H1 (cell line): ENCODE results near the gene DCUN1D2. TPM values are rescaled to one million over a fixed set of nuclear protein-coding genes. Genes with fewer than 3 reads are reported as not detected.
A peak's percentile ranks its signal among the peaks of the same experiment; 100 is the strongest.

ENCODE experiments used
- CTCF ChIA-PET: fragments of 300-600 bp; sonication (Branson Sonifier 250); formaldehyde crosslinking; loops from one replicate; lab custom pipeline; 2021; ENCODE audit not compliant: partially characterized antibody; lab: Charles Lee
- POLR2A ChIA-PET: fragments of 300-600 bp; sonication (Branson Sonifier 250); formaldehyde crosslinking; loops from one replicate; lab custom pipeline; 2021; ENCODE audit warnings: inconsistent platforms; ENCODE audit not compliant: partially characterized antibody; lab: Charles Lee
- DNase-seq, 2 experiments: peaks; one replicate each; pipeline versions ENCODE4 v3.0.0 to v3.0.0-alpha.2; 2010 to 2022; ENCODE audit warnings: low spot score in 2 of 2, low read depth in 1 of 2, mixed read lengths in 1 of 2
- FAIRE-seq: peaks from 2 replicates; lab custom pipeline; 2011; peaks lifted over from hg19 to GRCh38; lab: Jason Lieb, UNC
- H2AFZ ChIP-seq: 2 replicates; pipeline ENCODE4 v1.8.1; 2012; ENCODE audit warnings: low read length, inconsistent platforms
- H2AK5ac ChIP-seq: 2 replicates; pipeline ENCODE4 v1.6.1; 2013; ENCODE audit warnings: low read depth, low read length
- H2BK120ac ChIP-seq: replicated peaks from 2 replicates; pipeline ENCODE3; 2013; ENCODE audit warnings: low read depth, low read length, inconsistent platforms
- H2BK12ac ChIP-seq: 2 replicates; pipeline ENCODE4 v1.6.1; 2013; ENCODE audit warnings: low read depth, low read length
- H2BK15ac ChIP-seq: 2 replicates; pipeline ENCODE4 v1.6.1; 2013; ENCODE audit warnings: low read length
- H2BK20ac ChIP-seq: 2 replicates; pipeline ENCODE4 v1.6.1; 2013; ENCODE audit warnings: low read length
- H2BK5ac ChIP-seq: 2 replicates; pipeline ENCODE4 v1.6.1; 2013; ENCODE audit warnings: low read depth, low read length
- H3K14ac ChIP-seq: 2 replicates; pipeline ENCODE4 v1.6.1; 2013; ENCODE audit warnings: inconsistent platforms; ENCODE audit not compliant: insufficient read length
- H3K18ac ChIP-seq: 2 replicates; pipeline ENCODE4 v1.6.1; 2013; ENCODE audit warnings: low read length; ENCODE audit errors: extremely low read depth
- H3K23ac ChIP-seq: 2 replicates; pipeline ENCODE4 v1.6.1; 2013; ENCODE audit warnings: inconsistent platforms; ENCODE audit not compliant: insufficient read length
- H3K23me2 ChIP-seq: 2 replicates; pipeline ENCODE4 v1.6.1; 2013; ENCODE audit warnings: low read depth, low read length
- H3K27ac ChIP-seq: 2 replicates; pipeline ENCODE4 v1.6.1; 2011; ENCODE audit warnings: low read depth, low read length, inconsistent platforms
- H3K27me3 ChIP-seq, 4 experiments: replicated peaks in 1 of 4; 1 replicate in 1 of 4; 2 replicates in 3 of 4; pipeline versions ENCODE4 v1.6.1 to v1.8.1; 2011 to 2013; ENCODE audit warnings: low read length in 3 of 4, mild to moderate bottlenecking in 3 of 4, inconsistent platforms in 2 of 4, mixed read lengths in 2 of 4, moderate library complexity in 1 of 4; ENCODE audit not compliant: control insufficient read depth in 3 of 4, insufficient read depth in 3 of 4; ENCODE audit errors: extremely low read depth in 1 of 4
- H3K36me3 ChIP-seq, 4 experiments: 2 replicates each; pipeline versions ENCODE4 v1.6.1 to v1.8.1; 2011 to 2013; ENCODE audit warnings: mild to moderate bottlenecking in 4 of 4, low read length in 3 of 4, moderate library complexity in 2 of 4, control low read depth in 1 of 4, inconsistent platforms in 1 of 4; ENCODE audit not compliant: insufficient read depth in 4 of 4, control insufficient read depth in 2 of 4
- H3K4ac ChIP-seq: replicated peaks from 2 replicates; pipeline ENCODE3; 2013; ENCODE audit warnings: low read length, low read depth, mixed read lengths, inconsistent platforms; ENCODE audit not compliant: insufficient read length
- H3K4me1 ChIP-seq, 4 experiments: replicated peaks in 1 of 4; 1 replicate in 1 of 4; 2 replicates in 3 of 4; pipeline versions ENCODE4 v1.6.1 to v1.8.1; 2011 to 2013; ENCODE audit warnings: low read length in 3 of 4, inconsistent platforms in 2 of 4, mixed read lengths in 1 of 4; ENCODE audit not compliant: insufficient read depth in 4 of 4, control insufficient read depth in 3 of 4
- H3K4me2 ChIP-seq, 2 experiments: 2 replicates each; pipeline versions ENCODE4 v1.6.1 to v1.8.1; 2011 to 2013; ENCODE audit warnings: low read depth in 2 of 2, low read length in 2 of 2, control low read depth in 1 of 2, inconsistent platforms in 1 of 2, mild to moderate bottlenecking in 1 of 2; ENCODE audit not compliant: insufficient read depth in 1 of 2
- H3K4me3 ChIP-seq, 4 experiments: fragments of 200-600, 300-600 bp in 1 of 4; sonication (generic), shearing (Covaris generic), sonication (Bioruptor Twin) in 1 of 4; 2 replicates each; pipeline versions ENCODE4 v1.5.1 to v1.8.1; 2011 to 2016; ENCODE audit warnings: low read length in 4 of 4, low read depth in 3 of 4, control low read depth in 2 of 4, inconsistent platforms in 2 of 4, mild to moderate bottlenecking in 2 of 4, mixed read lengths in 1 of 4, moderate library complexity in 1 of 4; ENCODE audit not compliant: insufficient read depth in 2 of 4; ENCODE audit errors: extremely low read depth in 1 of 4
- H3K56ac ChIP-seq: replicated peaks from 2 replicates; pipeline ENCODE3; 2013; ENCODE audit warnings: low read depth, mild to moderate bottlenecking, mixed read lengths, low read length, inconsistent platforms; ENCODE audit not compliant: insufficient read length
- H3K79me1 ChIP-seq: 2 replicates; pipeline ENCODE4 v1.6.1; 2013; ENCODE audit warnings: low read depth, low read length, control low read depth
- H3K79me2 ChIP-seq, 2 experiments: 2 replicates each; pipeline versions ENCODE4 v1.6.1 to v1.8.1; 2012 to 2013; ENCODE audit warnings: low read length in 2 of 2, mild to moderate bottlenecking in 2 of 2, inconsistent platforms in 1 of 2; ENCODE audit not compliant: insufficient read depth in 2 of 2, control insufficient read depth in 1 of 2
- H3K9ac ChIP-seq, 4 experiments: replicated peaks in 1 of 4; 1 replicate in 1 of 4; 2 replicates in 3 of 4; pipeline versions ENCODE4 v1.6.1 to v1.8.1; 2011 to 2013; ENCODE audit warnings: low read depth in 3 of 4, low read length in 3 of 4, control low read depth in 2 of 4, mild to moderate bottlenecking in 2 of 4, moderate library complexity in 2 of 4, inconsistent platforms in 1 of 4; ENCODE audit errors: extremely low read depth in 1 of 4
- H3K9me3 ChIP-seq, 2 experiments: 2 replicates each; pipeline versions ENCODE4 v1.6.1 to v1.8.1; 2012 to 2013; ENCODE audit warnings: mild to moderate bottlenecking in 2 of 2, moderate library complexity in 2 of 2, control low read depth in 1 of 2, inconsistent platforms in 1 of 2, low read depth in 1 of 2, low read length in 1 of 2, mixed read lengths in 1 of 2; ENCODE audit not compliant: insufficient read depth in 2 of 2
- H4K20me1 ChIP-seq, 2 experiments: replicated peaks in 1 of 2; 2 replicates each; pipeline versions ENCODE3 to v1.8.1; 2011 to 2013; ENCODE audit warnings: inconsistent platforms in 2 of 2, low read length in 2 of 2, mild to moderate bottlenecking in 1 of 2; ENCODE audit not compliant: insufficient read depth in 2 of 2, control insufficient read depth in 1 of 2
- H4K5ac ChIP-seq: 2 replicates; pipeline ENCODE4 v1.6.1; 2013; ENCODE audit warnings: low read length, low read depth, mixed read lengths, inconsistent platforms; ENCODE audit not compliant: insufficient read length
- H4K8ac ChIP-seq: 2 replicates; pipeline ENCODE4 v1.8.0; 2013; ENCODE audit warnings: mild to moderate bottlenecking, moderate library complexity, low read length, inconsistent platforms; ENCODE audit not compliant: insufficient read depth; ENCODE audit errors: extremely low read depth
- H4K91ac ChIP-seq: replicated peaks from 2 replicates; pipeline ENCODE3; 2013; ENCODE audit warnings: low read length, mixed read lengths, inconsistent platforms; ENCODE audit not compliant: insufficient read length
- BACH1 ChIP-seq: IDR thresholded peaks from 2 replicates; pipeline ENCODE4 v1.6.1; 2012; ENCODE audit warnings: low read length, improper control_type of control experiment
- CBX8 ChIP-seq: fragments of 300-800, 300-1000 bp; sonication (generic); IDR thresholded peaks from 2 replicates; pipeline ENCODE4 v1.7.1; 2016; ENCODE audit warnings: low read depth, low read length, borderline replicate concordance
- CHD1 ChIP-seq: IDR thresholded peaks from 2 replicates; pipeline ENCODE4 v1.6.1; 2012; ENCODE audit warnings: low read depth, low read length, improper control_type of control experiment
- HDAC2 ChIP-seq, 2 experiments: fragments of 300-600 bp in 1 of 2; sonication (generic) in 1 of 2; IDR thresholded peaks; 2 replicates each; pipeline ENCODE4 v1.6.1; 2011 to 2012; ENCODE audit warnings: low read depth in 2 of 2, low read length in 2 of 2, mild to moderate bottlenecking in 2 of 2, moderate library complexity in 2 of 2, borderline replicate concordance in 1 of 2, inconsistent platforms in 1 of 2
- MAX ChIP-seq: IDR thresholded peaks from 2 replicates; pipeline ENCODE4 v1.6.1; 2012; ENCODE audit warnings: inconsistent platforms
- NANOG ChIP-seq: IDR thresholded peaks from 2 replicates; pipeline ENCODE4 v1.6.1; 2011; ENCODE audit warnings: low read length, low read depth, mild to moderate bottlenecking, inconsistent platforms; ENCODE audit not compliant: insufficient read depth, poor library complexity, severe bottlenecking
- SAP30 ChIP-seq: fragments of 300-600 bp; sonication (generic); IDR thresholded peaks from 2 replicates; pipeline ENCODE4 v1.7.1; 2012; ENCODE audit warnings: low read length, moderate library complexity, mild to moderate bottlenecking, inconsistent platforms; ENCODE audit not compliant: insufficient read depth, insufficient replicate concordance
- SIX5 ChIP-seq: IDR thresholded peaks from 2 replicates; pipeline ENCODE4 v1.6.1; 2011; ENCODE audit warnings: mild to moderate bottlenecking, low read depth, low read length
- SRF ChIP-seq: IDR thresholded peaks from 2 replicates; pipeline ENCODE4 v1.6.1; 2011; ENCODE audit warnings: mild to moderate bottlenecking, low read depth, low read length, moderate library complexity
- YY1 ChIP-seq: IDR thresholded peaks from 2 replicates; pipeline ENCODE4 v1.6.1; 2011; ENCODE audit warnings: low read depth, mild to moderate bottlenecking, low read length
- WGBS, 2 experiments: shearing (Covaris generic) in 1 of 2; methylation state at CpG; one replicate each; pipeline versions ENCODE4 v1.1.6 to v1.1.7; 2013 to 2015; ENCODE audit warnings: low lambda C conversion rate in 2 of 2, mixed read lengths in 2 of 2, inconsistent platforms in 1 of 2, low coverage in 1 of 2, missing lambda C conversion rate in 1 of 2; ENCODE audit not compliant: insufficient replicate concordance in 2 of 2, insufficient coverage in 1 of 2, insufficient read length in 1 of 2; ENCODE audit errors: extremely low coverage in 1 of 2, missing lambda C conversion rate in 1 of 2; 5-methylcytosine and 5-hydroxymethylcytosine counted together
- polyA plus RNA-seq, 7 experiments: library from polyadenylated mRNA; depleted of rRNA in 3 of 7; stranded (reverse) in 5 of 7; unstranded in 2 of 7; fragments of >200 nt in 5 of 7; fragments of 200-250 nt in 2 of 7; gene quantifications; 1 replicate in 5 of 7; 2 replicates in 1 of 7; 4 replicates in 1 of 7; pipeline versions ENCODE4 v1.2.1 to v1.2.3, GENCODE V29; 2011 to 2013; ENCODE audit warnings: missing spikeins in 2 of 7, mixed read lengths in 2 of 7
- total RNA-seq: library from RNA; stranded (reverse); fragmentation: NEBNext Ultra II Directional; extraction: Animal tissue kit (Norgen Biotek cat#: 25700); gene quantifications from 2 replicates; pipeline ENCODE4 v1.2.1, GENCODE V29; 2021

DCUN1D2 gene
- total and polyA plus RNA-seq, 2 of the 8 experiments (the other 6 are each of a cell fraction or from before 2014, with no cell fraction given) = 19.5 to 35.3 TPM

GRCh38 chr13:113497217-113497616 is 6.7 kb upstream of the DCUN1D2 start:
- DNase-seq (no peak), FAIRE-seq (no peak)
- Histone ChIP-seq H2BK120ac (no peak overlapping the region), H3K9me3 (no peaks in the 10 kb centered on the region), H2BK20ac (no peak overlapping the region), H3K4me1 (peaks cover 0 to 10% (median 7%) of the 10 kb centered on the region in 4 experiments; a peak in 6 of 7 replicates), H2BK5ac (no peak overlapping the region; the same call in 1 of the 2 replicates), H3K36me3 (peaks cover 19 to 69% (median 43%) of the 10 kb centered on the region in 4 experiments), H3K27me3 (no peaks in the 10 kb centered on the region), H3K79me1 (peaks cover 10% of the 10 kb centered on the region), H3K56ac (no peak overlapping the region), H2AFZ (no peak overlapping the region)
- WGBS, 2 experiments = 100% methylated on average over 1 of the region's 1 CpG; no CpG with 5 or more reads in 1 of the 2 experiments
- TF ChIP-seq SRF (no peak), SAP30 (no peak), SIX5 (no peak), NANOG (no peak), HDAC2 (IDR thresholded peaks at IDR 0.05; ENCODE audit: borderline replicate concordance in 1 of 2, low read depth in 2 of 2, low read length in 2 of 2) (no peak), YY1 (no peak), CHD1 (no peak), CBX8 (no peak), BACH1 (no peak), MAX (no peak)
- TF ChIP-seq, all 59 proteins: peak for 0
- Histone ChIP-seq H3K23me2 (no peaks in the 10 kb centered on the region), H2AK5ac (no peak overlapping the region), H4K5ac (no peak overlapping the region), H3K18ac (no peak overlapping the region), H3K14ac (no peak overlapping the region), H4K91ac (no peak overlapping the region), H4K8ac (peak overlapping the region; percentile 37), H3K4me2 (no peak overlapping the region), H3K4ac (no peak overlapping the region), H3K4me3 (no peak overlapping the region), H2BK15ac (no peak overlapping the region), H3K9ac (no peak overlapping the region), H3K79me2 (peaks cover 5 to 36% of the 10 kb centered on the region in 2 experiments), H3K27ac (no peak overlapping the region), H2BK12ac (no peak overlapping the region), H3K23ac (no peak overlapping the region), H4K20me1 (peaks cover 0 to 10% of the 10 kb centered on the region in 2 experiments)
- POLR2A ChIA-PET = interaction anchor here (0.6 to 2.5 kb wide), 2 partner anchors 11 to 22 kb away, joined by 3 to 10 read pairs; no protein-coding TSS in a partner anchor
- CTCF ChIA-PET = interaction anchor here (0.9 to 4.4 kb wide), 8 partner anchors 9 to 70 kb away, joined by 3 to 27 read pairs (median 6); no protein-coding TSS in a partner anchor
